Mucosa of descending colon (tissue), 3 donors: ENCODE measurements around the gene BHLHE41. TPM values are rescaled to one million over a fixed set of nuclear protein-coding genes. Genes with fewer than 3 reads are reported as not detected.

Source experiments
- ATAC-seq: fragments of 200-7000 bp; cut with Tn5 transposase; one replicate; pipeline ENCODE4 v1.9.1; 2020; ENCODE audit warnings: mild to moderate bottlenecking, moderate library complexity
- DNase-seq, 3 donors: peaks; one replicate each; pipeline ENCODE4 v3.0.0-alpha.2; 2020
- H3K36me3 ChIP-seq: fragments of 200-600 bp; one replicate; pipeline ENCODE4 v1.8.0; 2021; ENCODE audit warnings: low read depth, mild to moderate bottlenecking
- H3K4me1 ChIP-seq: fragments of 200-600 bp; one replicate; pipeline ENCODE4 v1.8.0; 2021; ENCODE audit warnings: low read depth, mild to moderate bottlenecking
- H3K4me3 ChIP-seq: fragments of 200-600 bp; one replicate; pipeline ENCODE4 v1.8.0; 2021; ENCODE audit warnings: mild to moderate bottlenecking
- H3K9me3 ChIP-seq: fragments of 200-600 bp; one replicate; pipeline ENCODE4 v1.8.0; 2021; ENCODE audit warnings: mild to moderate bottlenecking
- intact Hi-C, 2 donors: fragments of 100-400 bp; cut with DNase I in 1 of 2; cut with micrococcal nuclease in 1 of 2; formaldehyde crosslinking; loops; one replicate each; pipeline versions ENCODE4 v1.11.0 to v1.11.1; 2022; cut with DNase I, micrococcal nuclease
- total RNA-seq, 3 donors: library from RNA; stranded (reverse); fragmentation: NEBNext Ultra II Directional in 2 of 3; extraction: Animal tissue kit (Norgen Biotek cat#: 25700) in 2 of 3; gene quantifications; one replicate each; pipeline versions ENCODE4 v1.2.1 to v1.2.4, GENCODE V29; 2021 to 2023
- TF ChIP-seq, protein P1 (sequence below): fragments of 200-600 bp; IDR thresholded peaks from one replicate; pipeline ENCODE4 v1.8.0; 2022; ENCODE audit warnings: antibody characterized with exemption, mild to moderate bottlenecking
- donor health status: DM: no; HTN: no; CAD: no; lungs with moderate emphysema.
- donor health status: DM: no; HTN: no; CAD: no.
- donor health status: DM: no; HTN: yes; CAD: no.

The BHLHE41 gene
- total RNA-seq, 3 donors from 2014 or later, result 41.0 to 91.9 (median 43.0) TPM

DNA sequence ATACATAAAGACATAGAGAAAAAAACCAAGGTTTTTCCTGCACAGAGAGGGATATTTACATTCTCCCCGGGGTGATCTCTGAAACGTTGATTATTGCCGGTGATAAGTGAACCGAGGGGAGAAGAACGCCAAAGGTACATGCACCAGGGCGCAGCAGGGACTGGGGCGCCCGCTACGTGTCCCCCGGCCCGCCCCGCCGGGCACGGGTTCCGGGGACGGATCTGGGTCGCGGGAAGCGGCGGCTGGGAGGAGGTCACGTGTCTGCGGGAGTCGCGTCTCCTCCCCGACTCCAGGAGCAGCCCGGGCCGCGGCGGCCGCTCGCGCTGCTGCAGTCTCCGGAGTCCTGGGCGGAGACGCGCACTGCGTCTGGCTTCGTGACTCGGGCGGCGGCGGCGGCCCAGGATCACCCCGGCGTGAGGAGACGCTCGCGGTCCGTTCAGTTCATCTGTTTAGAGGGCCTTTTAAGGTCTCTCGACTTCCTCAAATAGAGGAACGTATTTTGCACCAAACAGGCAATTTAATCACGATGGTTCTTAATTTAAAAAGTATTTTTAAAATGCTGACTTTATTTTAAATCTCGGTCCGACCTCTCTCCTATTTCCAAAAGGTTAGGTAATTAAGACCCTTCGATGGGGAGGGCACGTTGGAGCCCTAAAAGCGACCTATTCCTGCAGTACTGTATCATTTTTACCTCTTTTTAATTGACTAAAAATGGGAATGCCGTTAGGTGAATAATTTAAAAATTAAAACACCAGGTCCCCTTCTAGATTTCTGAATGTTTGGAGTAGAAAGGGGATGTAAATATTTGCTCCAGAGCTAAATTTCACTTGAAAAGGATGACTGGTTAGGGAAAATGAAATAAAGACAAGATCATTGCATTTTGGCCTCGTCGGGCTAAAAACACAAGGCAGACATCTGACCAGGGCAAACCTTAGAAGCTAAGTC, 1.8 kb upstream of the BHLHE41 start:
- peaks cover 21% of the 10 kb centered on the region for H3K4me1 ChIP-seq
- no peaks in the 10 kb centered on the region for H3K36me3 ChIP-seq
- H3K4me3 ChIP-seq, result no peak overlapping the region
- DNase-seq, result peak; percentile 86 to 91 (median 90)
- TF ChIP-seq, protein P1, sequence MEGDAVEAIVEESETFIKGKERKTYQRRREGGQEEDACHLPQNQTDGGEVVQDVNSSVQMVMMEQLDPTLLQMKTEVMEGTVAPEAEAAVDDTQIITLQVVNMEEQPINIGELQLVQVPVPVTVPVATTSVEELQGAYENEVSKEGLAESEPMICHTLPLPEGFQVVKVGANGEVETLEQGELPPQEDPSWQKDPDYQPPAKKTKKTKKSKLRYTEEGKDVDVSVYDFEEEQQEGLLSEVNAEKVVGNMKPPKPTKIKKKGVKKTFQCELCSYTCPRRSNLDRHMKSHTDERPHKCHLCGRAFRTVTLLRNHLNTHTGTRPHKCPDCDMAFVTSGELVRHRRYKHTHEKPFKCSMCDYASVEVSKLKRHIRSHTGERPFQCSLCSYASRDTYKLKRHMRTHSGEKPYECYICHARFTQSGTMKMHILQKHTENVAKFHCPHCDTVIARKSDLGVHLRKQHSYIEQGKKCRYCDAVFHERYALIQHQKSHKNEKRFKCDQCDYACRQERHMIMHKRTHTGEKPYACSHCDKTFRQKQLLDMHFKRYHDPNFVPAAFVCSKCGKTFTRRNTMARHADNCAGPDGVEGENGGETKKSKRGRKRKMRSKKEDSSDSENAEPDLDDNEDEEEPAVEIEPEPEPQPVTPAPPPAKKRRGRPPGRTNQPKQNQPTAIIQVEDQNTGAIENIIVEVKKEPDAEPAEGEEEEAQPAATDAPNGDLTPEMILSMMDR, result no peak
- peak; percentile 73 for ATAC-seq
- H3K9me3 ChIP-seq, result no peaks in the 10 kb centered on the region
- intact Hi-C loops, result no loop called here

DNA sequence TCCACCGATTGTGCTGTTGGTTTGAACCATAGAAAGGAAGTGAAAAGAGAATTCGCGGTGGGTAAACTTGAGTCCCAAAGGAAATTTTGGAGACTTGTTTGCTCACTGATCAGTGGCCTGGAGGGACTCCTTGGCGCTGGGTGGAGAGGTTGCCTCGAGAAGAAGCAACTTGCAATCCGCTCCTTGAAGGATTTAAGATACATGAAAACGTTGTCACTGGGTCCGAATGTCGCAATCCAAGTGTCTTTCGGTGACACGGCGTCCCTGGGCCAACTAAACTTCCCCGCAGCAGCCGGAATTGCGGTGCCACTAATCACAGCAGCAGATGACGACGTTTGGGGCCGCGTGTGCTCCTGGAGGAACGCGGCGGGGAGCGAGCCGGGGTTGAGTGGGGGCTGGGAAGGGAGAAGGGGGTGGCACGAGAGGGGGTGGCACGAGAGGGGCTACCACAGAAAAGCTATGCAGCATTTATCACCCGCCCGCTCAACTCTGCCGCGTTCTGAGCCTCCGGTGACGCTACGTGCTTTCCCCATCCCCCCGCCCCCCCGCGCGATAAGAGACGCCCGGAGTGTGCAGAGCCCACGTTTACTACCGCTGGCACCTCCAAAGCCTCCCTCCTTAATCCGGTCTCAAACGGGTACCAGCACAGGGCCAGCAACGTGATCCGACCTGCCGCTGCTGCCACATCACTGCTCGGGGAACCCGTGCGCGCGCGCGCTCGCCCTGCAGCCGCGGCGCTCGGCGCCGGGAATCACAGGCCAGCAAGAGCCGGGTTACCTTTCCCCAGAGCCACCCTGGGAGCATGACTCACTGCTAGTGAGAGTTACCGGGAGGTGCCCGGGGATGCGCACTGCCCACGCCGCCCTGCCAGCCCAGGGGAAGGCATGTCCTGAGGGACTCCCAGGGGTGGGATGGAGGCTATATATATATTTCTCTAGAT, 833 bp upstream of the BHLHE41 start:
- Histone ChIP-seq H3K4me1 (peaks cover 21% of the 10 kb centered on the region), H3K4me3 (peak overlapping the region; percentile 13), H3K9me3 (no peaks in the 10 kb centered on the region), H3K36me3 (no peaks in the 10 kb centered on the region)
- intact Hi-C loops, result no loop called here
- DNase-seq, result peak; percentile 79 to 87 (median 84)
- peak; percentile 83 for ATAC-seq
- TF ChIP-seq, protein P1, result no peak

DNA sequence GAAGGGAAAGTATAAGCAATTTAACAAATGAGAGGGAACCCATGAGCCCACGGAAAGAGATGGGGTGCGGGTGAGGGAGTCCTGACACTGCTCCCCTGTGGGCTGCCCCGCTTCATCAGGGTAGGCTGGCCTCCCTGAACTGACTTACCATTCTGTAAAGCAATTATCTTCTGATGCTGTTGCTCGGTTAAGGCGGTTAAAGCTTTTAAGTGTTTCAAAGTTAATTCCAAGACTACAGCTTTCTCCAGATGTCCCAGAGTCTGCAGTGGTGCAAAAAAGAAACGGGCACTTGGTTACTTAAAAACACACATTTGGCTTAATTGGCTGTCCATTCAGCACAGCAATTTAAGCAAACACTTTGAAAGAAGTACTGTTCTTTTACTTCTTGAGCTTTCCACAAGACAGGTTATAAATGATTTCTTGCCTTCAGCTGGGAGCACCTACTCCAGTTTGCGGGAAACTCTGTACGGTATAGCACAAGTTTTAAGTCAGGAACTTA, 1.3 kb downstream of the BHLHE41 start:
- H3K9me3 ChIP-seq, result no peaks in the 10 kb centered on the region
- intact Hi-C loops, result loop anchor here in 1 of 2 donors (5.0 kb wide), 1 partner anchor 166 kb away; the partner anchor contains the start of gene RASSF8
- TF ChIP-seq, protein P1, result no peak
- peaks cover 21% of the 10 kb centered on the region for H3K4me1 ChIP-seq
- ATAC-seq (no peak), DNase-seq (no peak)
- no peaks in the 10 kb centered on the region for H3K36me3 ChIP-seq
- H3K4me3 ChIP-seq, result no peak overlapping the region

DNA sequence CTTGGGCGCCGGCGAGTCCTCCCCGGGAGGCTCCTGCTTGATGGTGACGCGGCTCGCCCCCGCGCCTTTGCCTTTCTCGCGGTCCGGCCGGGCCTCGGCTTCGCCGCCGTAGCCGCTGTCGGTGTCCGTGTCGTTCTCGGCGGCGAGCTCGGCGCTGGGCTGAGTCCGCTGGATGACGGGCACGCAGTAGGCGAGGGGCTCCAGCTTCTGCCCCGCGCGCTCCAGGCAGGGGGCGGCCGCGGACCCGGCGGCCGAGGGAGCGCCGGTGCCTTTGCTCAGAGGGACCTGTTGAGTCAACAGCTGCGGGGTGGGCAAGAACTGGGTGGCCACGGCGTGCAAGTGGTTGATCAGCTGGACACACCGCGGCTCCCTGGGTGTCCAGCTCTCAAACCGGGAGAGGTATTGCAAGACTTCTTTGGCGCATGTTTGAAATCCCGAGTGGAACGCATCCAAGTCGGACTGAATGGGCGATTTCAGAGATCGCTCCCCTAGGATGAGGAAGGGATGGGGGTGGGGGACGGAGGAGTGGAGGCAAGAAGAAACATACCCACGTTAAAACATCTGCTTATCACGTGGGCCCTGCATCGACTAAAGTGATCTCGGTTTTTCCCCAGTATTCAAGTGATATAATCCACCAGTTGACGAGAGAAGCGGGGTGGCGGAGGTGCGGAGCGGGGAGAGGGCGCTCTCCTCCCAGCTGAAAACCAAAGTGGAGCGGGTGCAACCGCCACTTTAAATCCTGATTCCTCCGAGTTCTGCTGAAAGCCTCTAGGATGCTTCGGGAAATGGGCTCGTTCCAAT, 2.0 kb downstream of the BHLHE41 start:
- Histone ChIP-seq H3K9me3 (no peaks in the 10 kb centered on the region), H3K4me3 (peak overlapping the region; percentile 17), H3K36me3 (no peaks in the 10 kb centered on the region), H3K4me1 (peaks cover 21% of the 10 kb centered on the region)
- TF ChIP-seq, protein P1, result peak; percentile 10
- DNase-seq, result peak; percentile 71 to 76 (median 76)
- peak; percentile 24 for ATAC-seq
- intact Hi-C loops, result loop anchor here in 1 of 2 donors (5.0 kb wide), 1 partner anchor 166 kb away; the partner anchor contains the start of gene RASSF8
